ENCODE data around the gene ATP2B1. TPM values are rescaled to one million over a fixed set of nuclear protein-coding genes. Genes with fewer than 3 reads are reported as not detected.
"Not testable (repeated sequence)": the region's sequence is repeated elsewhere in the genome, so short reads cannot be mapped to it uniquely, and the experiment has no call there.

ATP2B1 gene
- total RNA-seq, result 36.9 TPM
- long read RNA-seq, partial matches to known transcripts, result 46 of 111 reads
- long read RNA-seq, other reads (novel, unspliced or antisense), result 65 of 111 reads

GRCh38 chr12:89708565-89709156, at the start of gene ATP2B1:
ATP2B1 (minus strand) TSS chr12:89708838; CDS start chr12:89655886, 52,952 bp downstream.
- DNase-seq (ENCODE audit: low spot score), result peak; percentile 96

DNA sequence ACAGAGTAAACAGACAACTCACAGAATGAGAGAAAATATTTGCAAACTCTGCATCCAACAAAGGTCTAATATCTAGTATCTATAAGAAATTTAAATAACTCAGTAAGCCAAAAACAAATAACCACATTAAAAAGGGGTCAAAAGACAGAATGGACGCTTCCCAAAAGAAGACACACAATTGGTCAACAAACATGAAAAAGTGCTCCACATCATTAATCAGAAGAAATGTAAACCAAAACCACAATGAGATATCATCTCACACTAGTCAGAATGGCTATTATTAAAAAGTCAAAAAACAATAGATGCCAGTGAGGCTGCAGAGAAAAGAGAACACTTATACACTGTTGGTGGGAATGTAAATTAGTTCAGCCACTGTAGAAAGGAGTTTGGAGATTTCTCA, 49.3 kb upstream of the ATP2B1 start:
- DNase-seq (ENCODE audit: low spot score), result not testable (repeated sequence)

DNA sequence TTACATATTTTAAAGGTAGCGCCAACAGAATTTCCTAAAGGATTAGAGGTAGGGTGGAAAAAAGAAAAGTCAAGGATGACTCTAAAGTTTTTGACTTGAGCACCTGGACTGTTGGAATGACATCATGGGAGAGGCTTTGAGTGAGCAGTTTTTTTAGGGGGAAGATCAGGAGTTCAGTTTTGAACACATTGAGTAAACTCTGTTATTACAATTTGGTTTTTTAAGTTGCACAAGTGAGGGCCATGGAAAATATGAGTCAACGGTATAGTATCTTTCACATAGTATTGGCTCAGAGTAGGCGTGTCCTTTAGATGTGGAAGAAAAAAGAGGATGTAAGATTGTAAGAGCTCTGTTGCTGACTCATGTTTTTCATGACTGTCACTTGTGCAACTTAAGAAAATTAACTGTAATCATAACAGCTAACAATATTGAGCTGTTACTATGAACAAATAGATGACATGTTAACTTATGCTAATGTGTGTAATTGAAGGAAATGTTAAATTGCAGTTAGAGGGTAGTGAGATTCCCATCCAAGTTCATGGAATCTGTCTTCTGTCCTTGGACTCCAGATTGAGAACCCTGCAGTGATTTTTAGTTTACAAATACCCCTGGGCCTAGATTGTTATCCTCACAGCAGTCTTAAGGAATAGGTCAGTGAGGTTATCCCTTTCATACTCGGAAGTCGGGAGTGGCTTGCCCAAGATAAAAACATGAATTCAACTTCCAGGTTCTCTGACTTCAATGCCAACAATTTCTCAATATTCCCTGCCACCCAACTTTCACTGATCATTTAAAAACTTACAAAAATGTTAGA, 48.2 kb upstream of the ATP2B1 start:
- DNase-seq (ENCODE audit: low spot score), result no peak

DNA sequence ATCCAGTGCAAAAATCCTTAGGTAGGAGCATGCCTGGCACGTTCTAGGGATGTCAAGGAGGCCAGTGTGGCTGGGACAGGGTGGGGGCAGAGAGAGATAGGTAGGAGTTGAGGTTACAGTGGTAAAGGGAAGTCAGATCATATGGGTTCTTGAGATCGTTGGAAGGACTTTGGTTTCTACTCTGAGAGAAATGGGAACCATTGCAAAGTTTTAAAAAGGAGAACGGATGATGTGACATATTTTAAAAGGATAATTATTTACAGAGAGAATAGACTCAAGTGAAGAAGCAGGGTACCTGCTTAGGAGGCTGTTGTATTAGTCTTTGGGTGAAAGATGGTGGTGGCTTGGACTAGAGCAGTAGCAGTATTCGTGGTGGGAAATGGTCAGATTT, 47.6 kb upstream of the ATP2B1 start:
- no peak for DNase-seq (ENCODE audit: low spot score)

DNA sequence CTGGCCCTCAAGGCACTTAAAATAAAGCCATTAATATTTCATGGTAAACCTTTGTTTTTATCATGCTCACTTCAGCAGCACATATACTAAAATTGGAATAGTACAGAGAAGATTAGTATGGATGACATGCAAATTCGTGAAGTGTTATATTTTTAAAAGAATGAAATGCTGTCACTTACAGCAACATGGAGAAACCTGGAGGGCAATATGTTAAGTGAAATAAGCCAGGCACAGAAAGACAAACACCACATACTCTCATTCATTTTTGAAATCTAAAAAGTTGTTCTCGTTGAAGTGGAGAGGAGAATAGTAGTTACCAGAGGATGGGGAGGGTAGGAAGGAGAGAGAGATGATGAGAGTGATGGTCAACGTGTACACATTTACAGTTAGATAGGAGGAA, 45.4 kb upstream of the ATP2B1 start:
- DNase-seq (ENCODE audit: low spot score), result no peak

GRCh38 chr12:89752341-89752740, 43.7 kb upstream of the ATP2B1 start:
- no peak for DNase-seq (ENCODE audit: low spot score)

DNA sequence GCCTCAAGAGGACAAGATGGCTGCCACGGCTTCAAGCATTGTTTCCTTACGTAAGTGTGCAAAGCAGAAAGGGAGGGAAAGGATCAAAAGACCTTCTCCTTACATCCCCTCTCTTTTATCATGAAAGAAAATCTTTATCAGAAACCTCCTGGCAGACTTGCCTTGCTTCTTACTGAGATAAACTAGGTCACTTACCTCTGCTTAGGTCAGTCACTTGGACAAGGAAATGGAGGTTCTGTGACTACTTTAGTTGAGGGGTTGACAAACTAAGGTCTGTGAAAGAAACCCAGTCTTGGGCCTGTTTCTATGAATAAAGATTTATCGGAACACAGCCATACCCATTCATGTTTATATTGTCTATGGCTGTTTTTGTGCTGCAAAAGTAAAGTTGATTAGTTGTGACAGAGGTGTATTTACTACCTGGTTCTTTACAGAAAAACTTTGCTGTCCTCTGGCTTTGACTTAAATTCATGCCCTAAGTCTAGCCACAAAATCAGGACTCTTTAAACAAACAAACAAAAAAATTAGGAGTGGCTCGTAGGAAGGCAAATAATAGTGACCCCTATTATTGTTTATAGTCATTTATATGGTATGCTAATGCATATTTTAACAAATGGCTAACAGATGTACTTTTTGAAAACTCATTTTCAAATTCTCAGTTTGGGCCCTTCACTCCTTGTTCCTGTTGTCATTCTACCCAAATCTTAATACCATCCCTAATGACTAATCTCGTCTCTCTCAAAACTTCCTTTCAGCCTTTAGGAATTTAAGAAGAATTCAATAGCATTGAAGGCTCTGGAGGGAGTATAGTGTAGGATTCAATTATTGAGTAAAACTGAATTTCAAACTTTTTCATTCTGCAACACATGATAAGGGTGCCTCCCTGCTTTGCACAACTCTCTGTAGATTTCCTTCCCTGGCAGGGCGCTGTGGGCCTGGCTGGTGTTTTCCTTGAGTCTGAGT, 42.0 kb upstream of the ATP2B1 start:
- no peak for DNase-seq (ENCODE audit: low spot score)

DNA sequence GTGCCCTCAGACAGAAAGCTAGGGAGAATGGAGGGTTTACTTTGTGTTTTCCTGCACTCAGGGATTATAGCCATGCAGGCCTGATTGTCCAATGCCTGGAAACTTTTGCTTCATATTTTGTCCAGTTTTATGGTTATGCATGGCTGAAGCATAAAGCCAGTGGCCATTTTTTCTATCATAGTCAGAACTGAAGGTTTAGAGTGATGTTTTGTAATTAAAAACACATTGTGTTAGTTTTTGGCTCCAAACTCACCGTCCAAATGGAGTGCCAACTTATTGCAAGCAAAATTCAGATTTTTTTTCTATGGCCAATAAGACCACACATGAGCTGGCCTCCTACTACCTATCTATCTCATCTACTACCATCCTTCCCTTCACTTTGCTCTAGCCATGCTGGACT, 40.2 kb upstream of the ATP2B1 start:
- DNase-seq (ENCODE audit: low spot score), result no peak

- DNase-seq (ENCODE audit: low spot score), result no peak
Observed at GRCh38 chr12:89745286-89745685, 36.6 kb upstream of the ATP2B1 start.

- DNase-seq (ENCODE audit: low spot score), result no peak
Observed at GRCh38 chr12:89742337-89743022, 33.8 kb upstream of the ATP2B1 start.

DNA sequence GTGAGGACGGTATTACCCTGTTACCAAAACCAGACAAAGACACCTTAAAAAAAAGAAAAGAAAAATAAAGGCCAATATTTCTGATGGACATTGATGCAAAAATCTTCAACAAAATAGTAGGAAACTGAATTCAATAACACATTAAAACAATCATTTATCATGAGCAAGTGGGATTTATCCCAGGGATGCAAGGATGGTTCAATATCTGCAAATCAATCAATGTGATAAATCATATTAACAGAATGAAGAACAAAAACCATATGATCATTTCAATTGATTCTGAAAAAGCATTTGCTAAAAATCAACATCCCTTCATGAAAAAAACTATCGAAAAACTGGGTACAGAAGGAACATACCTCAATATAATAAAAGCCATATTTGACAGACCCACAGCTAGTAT, 32.3 kb upstream of the ATP2B1 start:
- no peak for DNase-seq (ENCODE audit: low spot score)

- no peak for DNase-seq (ENCODE audit: low spot score)
Observed at GRCh38 chr12:89736995-89737394, 28.4 kb upstream of the ATP2B1 start.

DNA sequence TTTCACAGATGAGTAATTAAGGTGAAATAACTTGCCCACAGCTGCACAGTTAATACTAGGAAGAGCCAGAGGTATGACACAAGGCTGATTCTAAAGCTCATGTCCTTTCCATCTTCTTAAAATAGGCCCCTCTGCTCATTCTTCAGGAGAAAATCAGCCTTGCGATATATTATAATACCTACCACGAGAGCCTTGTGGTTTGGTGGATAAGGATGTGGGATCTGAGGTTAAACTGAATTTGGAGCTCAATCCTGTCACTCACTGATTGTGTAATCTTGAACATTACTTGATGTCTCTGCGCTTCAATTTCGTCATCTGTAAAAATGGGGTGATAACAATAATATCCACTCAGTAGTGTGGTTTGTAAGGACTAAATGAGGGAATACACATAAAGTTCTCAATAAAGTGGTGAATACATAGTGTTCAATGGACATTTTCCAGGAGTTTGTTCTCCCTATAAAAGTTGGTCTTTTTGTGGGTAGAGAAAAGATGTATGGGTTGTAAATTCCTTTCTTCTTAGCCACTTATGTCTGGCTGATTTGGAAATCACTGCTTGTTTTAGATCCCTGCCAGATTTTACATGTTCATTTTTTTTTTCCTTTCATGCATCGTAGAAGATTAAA, 25.1 kb upstream of the ATP2B1 start:
- no peak for DNase-seq (ENCODE audit: low spot score)

DNA sequence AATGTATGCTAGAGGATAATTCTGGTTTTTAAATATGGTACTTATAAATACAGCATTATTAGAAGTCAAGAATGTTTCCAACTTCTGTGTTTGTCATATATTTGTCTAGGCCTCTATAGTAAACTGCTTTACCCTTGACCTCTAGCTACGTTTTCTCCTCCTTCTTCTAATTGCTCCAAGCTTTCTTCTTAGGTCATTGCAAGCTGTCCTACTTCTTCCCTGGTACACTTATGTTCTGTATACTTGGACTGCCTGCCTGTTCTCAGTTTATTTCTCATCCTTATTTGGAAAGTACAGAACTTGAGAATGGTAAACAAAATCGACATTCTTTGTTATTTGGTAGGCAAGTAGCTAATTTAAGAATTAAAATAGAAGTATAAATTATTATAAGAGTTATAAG, 23.9 kb upstream of the ATP2B1 start:
- no peak for DNase-seq (ENCODE audit: low spot score)

GRCh38 chr12:89731614-89732013, 23.0 kb upstream of the ATP2B1 start:
- DNase-seq (ENCODE audit: low spot score), result no peak

GRCh38 chr12:89731089-89731488, 22.5 kb upstream of the ATP2B1 start:
- DNase-seq (ENCODE audit: low spot score), result no peak

DNA sequence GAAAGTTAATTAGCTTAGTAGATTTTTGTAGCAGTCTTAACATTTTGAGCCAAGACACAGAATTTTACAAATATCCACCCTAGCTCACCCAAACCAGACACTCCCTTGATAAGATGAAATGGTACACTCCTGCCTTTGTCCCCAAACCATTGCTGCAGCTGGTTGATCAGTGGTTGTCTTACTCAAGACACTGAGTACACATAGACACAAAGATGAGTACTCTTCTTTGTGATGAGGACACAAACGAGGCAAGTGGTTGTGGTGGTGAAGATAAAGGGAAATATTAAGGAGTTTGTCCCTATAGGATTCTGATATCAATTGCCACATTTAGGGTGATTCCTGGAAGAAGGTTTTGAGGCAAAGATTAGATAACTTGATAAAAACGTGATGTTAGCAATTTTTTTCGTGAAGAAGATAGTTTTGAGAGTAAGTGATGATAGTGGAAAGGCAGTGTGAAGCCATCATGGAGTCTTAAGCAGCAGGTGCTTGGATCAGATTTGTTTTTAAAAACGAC, 21.4 kb upstream of the ATP2B1 start:
- no peak for DNase-seq (ENCODE audit: low spot score)

DNA sequence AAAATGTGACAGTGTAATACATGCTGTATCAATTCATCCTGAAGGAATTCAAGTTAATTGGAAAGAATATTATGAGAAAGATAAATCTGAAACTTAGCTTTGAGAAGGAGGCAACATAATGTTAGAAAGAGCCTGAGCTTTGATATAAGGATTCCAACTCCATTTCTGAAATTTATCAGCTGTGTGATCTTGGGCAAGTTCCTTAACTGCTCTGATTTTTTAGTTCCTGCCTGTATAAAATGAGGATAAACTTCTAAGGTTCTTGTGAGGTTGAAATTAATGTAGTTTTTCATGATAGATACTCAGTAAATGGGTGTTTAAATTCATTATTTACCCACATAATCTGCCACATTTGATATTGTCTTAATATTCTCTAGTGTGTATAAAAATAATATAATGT, 14.6 kb upstream of the ATP2B1 start:
- no peak for DNase-seq (ENCODE audit: low spot score)

DNA sequence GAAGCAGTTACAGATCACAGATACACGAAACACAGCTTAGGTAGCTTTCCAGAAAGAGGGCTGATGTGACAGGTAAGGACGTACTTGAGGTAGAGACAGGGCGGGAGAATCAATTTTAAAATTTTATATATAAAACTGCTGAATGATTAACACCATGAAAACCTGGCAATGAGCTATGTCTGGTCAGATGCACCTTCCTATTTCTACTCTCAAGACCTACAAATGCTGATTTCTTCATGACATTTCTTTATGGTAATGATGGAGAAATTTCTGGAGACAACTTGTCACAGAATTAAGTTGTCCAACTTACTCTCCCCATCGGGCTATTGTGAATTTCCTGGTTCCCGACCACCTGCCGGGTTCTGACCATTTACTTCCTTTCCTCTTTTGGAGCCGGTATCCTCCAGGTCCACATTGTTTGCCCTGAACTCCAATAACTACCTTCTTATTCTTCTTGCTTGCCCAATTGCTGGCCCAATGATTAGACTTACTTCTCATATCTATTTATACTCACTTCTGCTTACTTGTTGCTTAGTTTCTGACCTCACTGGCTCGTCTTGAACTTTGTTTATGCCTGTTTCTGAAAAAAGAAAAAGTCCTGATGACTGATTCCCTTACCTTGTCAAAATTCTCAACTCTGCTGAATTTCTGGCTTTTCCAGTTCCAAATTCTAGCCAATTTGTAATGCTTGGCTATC, 12.8 kb upstream of the ATP2B1 start:
- DNase-seq (ENCODE audit: low spot score), result no peak
